Mesothelial cell of epicardium (in vitro differentiated cells): ENCODE measurements around the gene FNDC3B. TPM values are rescaled to one million over a fixed set of nuclear protein-coding genes. Genes with fewer than 3 reads are reported as not detected.

Experiments
- DNase-seq, 2 experiments: peaks; one replicate each; pipeline ENCODE4 v3.0.0; 2021; ENCODE audit warnings: low spot score in 2 of 2; ENCODE audit not compliant: unreplicated experiment in 2 of 2
- H3K27ac Mint-ChIP-seq: 2 replicates; pipeline ENCODE4 v1.8.0; 2021; ENCODE audit warnings: mixed read lengths
- H3K27me3 Mint-ChIP-seq: 2 replicates; pipeline ENCODE4 v1.8.0; 2021; ENCODE audit warnings: low read depth, mixed read lengths
- H3K36me3 Mint-ChIP-seq: 2 replicates; pipeline ENCODE4 v1.8.0; 2021; ENCODE audit warnings: mixed read lengths
- H3K4me1 Mint-ChIP-seq: 2 replicates; pipeline ENCODE4 v1.8.0; 2021; ENCODE audit warnings: mixed read lengths
- H3K4me3 Mint-ChIP-seq: 2 replicates; pipeline ENCODE4 v1.8.0; 2021; ENCODE audit warnings: mild to moderate bottlenecking, moderate library complexity, mixed read lengths
- H3K9me3 Mint-ChIP-seq: 2 replicates; pipeline ENCODE4 v1.8.0; 2021; ENCODE audit warnings: mixed read lengths
- total RNA-seq: library from RNA; stranded (reverse); gene quantifications from 3 replicates; pipeline ENCODE4 v1.2.1, GENCODE V29; 2021
- TF ChIP-seq, protein P1 (sequence below): fragments of 200-600 bp; sonication (generic); IDR thresholded peaks from one replicate; pipeline ENCODE4 v1.5.0; 2021; ENCODE audit warnings: antibody characterized with exemption; ENCODE audit not compliant: unreplicated experiment

The FNDC3B gene
- total RNA-seq, 1 donor from 2014 or later = 131 TPM

DNA sequence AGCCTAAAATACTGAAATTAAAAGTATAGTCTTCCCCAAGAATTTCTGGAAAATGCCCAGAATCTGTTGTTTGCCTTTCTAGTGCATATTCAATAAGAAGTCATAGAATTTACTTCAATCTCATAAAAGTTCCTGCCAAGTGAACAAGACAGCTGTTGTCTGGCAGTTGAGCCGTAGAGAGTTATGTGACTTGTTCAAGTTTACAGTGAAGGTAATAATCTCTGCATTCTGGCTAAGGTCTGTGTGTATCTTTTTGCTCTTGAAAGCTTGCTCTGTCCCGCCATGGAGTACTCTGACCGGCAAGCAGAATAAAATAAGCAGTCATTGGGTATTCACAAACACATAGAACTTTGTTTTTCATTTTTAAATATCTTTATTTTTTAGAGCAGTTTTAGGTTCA, 331.0 kb downstream of the FNDC3B start:
- DNase-seq = no peak
- Mint-ChIP-seq H3K4me1 (peaks cover 24% of the 10 kb centered on the region), H3K9me3 (no peaks in the 10 kb centered on the region), H3K4me3 (no peak overlapping the region), H3K36me3 (peaks cover 24% of the 10 kb centered on the region), H3K27me3 (no peaks in the 10 kb centered on the region), H3K27ac (no peak overlapping the region)
- TF ChIP-seq, protein P1, sequence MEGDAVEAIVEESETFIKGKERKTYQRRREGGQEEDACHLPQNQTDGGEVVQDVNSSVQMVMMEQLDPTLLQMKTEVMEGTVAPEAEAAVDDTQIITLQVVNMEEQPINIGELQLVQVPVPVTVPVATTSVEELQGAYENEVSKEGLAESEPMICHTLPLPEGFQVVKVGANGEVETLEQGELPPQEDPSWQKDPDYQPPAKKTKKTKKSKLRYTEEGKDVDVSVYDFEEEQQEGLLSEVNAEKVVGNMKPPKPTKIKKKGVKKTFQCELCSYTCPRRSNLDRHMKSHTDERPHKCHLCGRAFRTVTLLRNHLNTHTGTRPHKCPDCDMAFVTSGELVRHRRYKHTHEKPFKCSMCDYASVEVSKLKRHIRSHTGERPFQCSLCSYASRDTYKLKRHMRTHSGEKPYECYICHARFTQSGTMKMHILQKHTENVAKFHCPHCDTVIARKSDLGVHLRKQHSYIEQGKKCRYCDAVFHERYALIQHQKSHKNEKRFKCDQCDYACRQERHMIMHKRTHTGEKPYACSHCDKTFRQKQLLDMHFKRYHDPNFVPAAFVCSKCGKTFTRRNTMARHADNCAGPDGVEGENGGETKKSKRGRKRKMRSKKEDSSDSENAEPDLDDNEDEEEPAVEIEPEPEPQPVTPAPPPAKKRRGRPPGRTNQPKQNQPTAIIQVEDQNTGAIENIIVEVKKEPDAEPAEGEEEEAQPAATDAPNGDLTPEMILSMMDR = no peak

DNA sequence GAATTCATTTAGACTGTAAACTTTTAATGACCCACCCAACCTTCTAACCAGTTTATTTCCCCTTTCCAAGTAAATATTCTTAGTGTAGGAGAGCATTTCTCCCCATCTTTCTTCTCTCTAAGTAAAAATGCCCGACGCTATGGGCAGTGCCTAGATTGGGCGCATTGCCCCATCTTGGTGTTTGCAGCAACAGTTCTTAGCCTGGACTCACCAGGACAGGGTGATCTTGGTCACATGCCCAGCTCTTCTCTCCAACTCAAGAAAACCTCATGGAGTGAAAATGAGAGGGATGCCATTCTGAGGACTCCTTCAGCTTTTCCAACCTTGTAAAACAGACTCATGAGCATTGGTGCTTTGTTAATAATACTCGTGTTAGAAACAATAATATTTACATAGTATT, 332.2 kb downstream of the FNDC3B start:
- H3K9me3 Mint-ChIP-seq = no peaks in the 10 kb centered on the region
- H3K27me3 Mint-ChIP-seq = no peaks in the 10 kb centered on the region
- TF ChIP-seq, protein P1 = no peak
- no peak overlapping the region for H3K4me3 Mint-ChIP-seq
- peaks cover 24% of the 10 kb centered on the region for H3K4me1 Mint-ChIP-seq
- H3K27ac Mint-ChIP-seq = no peak overlapping the region
- H3K36me3 Mint-ChIP-seq = peaks cover 19% of the 10 kb centered on the region
- DNase-seq = no peak

DNA sequence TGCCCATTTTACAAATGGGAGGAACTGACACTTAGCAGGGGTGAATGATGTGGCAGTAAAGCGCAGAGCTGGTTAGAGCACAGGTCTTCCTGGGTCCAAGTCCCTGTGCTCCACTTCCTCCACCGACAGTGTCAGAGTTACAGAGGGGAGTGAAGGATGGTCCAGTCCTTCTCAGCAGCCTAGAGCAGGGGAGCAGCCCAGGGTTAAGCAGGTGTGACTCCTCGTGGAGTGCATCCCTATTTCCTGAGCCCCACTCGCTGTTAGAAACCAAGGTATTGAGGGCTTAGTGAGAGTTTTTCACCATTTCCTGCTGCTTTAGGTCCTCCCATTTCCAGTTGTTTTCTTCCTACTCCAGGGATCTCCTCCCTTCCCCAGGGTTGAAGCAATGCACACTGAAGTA, 333.5 kb downstream of the FNDC3B start:
- TF ChIP-seq, protein P1 = no peak
- no peaks in the 10 kb centered on the region for H3K27me3 Mint-ChIP-seq
- no peaks in the 10 kb centered on the region for H3K9me3 Mint-ChIP-seq
- no peak overlapping the region for H3K27ac Mint-ChIP-seq
- H3K4me1 Mint-ChIP-seq = peaks cover 13% of the 10 kb centered on the region
- peaks cover 23% of the 10 kb centered on the region for H3K36me3 Mint-ChIP-seq
- no peak for DNase-seq
- no peak overlapping the region for H3K4me3 Mint-ChIP-seq

DNA sequence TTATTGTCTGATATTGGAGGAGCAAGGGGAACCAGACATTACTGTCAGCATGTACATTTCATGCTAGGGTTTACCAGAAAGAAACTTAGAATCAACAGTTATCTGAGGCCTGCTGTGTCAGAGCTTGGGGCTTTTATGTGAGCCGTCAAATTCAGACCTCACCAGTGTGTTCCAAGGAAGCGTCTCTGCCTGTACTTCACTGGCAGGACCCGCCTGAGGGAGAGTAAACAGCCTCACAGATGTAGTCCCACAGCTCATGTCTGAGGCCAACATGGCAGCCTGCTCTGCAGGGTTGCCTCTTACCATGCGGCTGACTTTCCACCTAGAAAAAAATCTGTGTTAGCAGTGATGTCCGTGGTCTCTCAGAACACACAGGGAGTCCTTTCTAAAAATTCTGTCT, 334.5 kb downstream of the FNDC3B start:
- Mint-ChIP-seq H3K4me3 (no peak overlapping the region), H3K27me3 (no peaks in the 10 kb centered on the region), H3K36me3 (peaks cover 34% of the 10 kb centered on the region), H3K9me3 (peaks cover 2% of the 10 kb centered on the region), H3K27ac (no peak overlapping the region), H3K4me1 (peaks cover 13% of the 10 kb centered on the region)
- DNase-seq = no peak
- TF ChIP-seq, protein P1 = no peak

DNA sequence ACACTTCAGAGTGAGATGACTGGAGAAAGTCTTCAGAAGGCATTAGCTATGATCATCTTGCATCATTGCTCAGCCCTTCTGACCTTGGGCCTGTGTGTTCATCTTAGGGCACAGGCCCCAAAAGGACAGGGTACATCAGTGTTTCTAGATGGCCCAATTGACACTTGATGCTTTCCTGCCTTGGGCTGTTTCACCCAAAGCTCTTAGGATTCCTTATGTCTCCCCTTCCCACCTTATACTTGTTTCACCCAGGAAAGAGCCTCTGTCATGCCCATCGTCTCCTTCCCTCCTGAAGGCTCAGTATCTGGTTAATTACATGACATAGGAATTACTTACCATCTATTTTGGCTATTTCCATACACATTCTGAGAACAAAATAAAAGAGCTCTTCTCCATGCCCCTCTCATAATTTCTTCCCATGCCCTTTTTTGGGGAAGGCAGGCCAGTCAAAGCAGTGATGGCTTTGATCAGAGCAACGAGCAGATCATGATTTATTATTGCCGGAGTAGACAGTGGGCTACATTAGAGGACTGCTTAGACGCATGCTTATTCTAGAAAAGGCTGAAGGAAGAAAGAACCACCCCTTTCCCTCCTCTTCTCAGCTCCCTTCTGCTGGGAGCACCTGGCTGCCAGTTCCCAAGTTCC, 335.9 kb downstream of the FNDC3B start:
- Mint-ChIP-seq H3K4me3 (no peak overlapping the region), H3K27ac (no peak overlapping the region), H3K27me3 (no peaks in the 10 kb centered on the region), H3K4me1 (peaks cover 6% of the 10 kb centered on the region), H3K9me3 (peaks cover 15% of the 10 kb centered on the region), H3K36me3 (peaks cover 46% of the 10 kb centered on the region)
- TF ChIP-seq, protein P1 = no peak
- no peak for DNase-seq
